Ammon's horn (tissue), 1 donor: ENCODE data around the gene THSD8.
A peak's percentile ranks its signal among the peaks of the same experiment; 100 is the strongest.
"Not testable (repeated sequence)": the region's sequence is repeated elsewhere in the genome, so short reads cannot be mapped to it uniquely, and the experiment has no call there.

Source experiments
- DNase-seq: peaks from one replicate; pipeline ENCODE4 v3.0.0-alpha.2; 2016; ENCODE audit warnings: low spot score

THSD8 gene

GRCh38 chr19:12792051-12792852 lies 9.6 kb upstream of the THSD8 start:
- DNase-seq: no peak

GRCh38 chr19:12792853-12793289 lies 9.0 kb upstream of the THSD8 start:
- DNase-seq: no peak

- DNase-seq: peak; percentile 94
Observed at GRCh38 chr19:12793290-12794195, 8.3 kb upstream of the THSD8 start.

- DNase-seq: no peak
Observed at GRCh38 chr19:12794196-12794941, 7.5 kb upstream of the THSD8 start.

DNA sequence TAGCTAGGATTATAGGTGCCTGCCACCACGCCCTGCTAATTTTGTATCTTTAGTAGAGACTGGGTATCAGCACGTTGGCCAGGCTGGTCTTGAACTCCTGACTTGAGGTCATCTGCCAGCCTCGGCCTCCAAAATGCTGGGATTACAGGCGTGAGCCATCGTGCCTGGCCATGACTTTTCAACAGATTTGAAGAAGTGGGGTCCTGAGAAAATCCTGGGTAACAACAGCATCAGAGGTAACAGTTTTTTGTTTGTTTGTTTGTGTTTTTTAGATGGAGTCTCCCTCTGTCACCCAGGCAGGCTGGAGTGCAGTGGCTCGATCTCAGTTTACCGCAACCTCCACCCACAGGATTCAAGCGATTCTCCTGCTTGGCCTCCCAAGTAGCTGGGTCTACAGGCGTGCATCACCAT lies 6.9 kb upstream of the THSD8 start:
- DNase-seq: no peak

DNA sequence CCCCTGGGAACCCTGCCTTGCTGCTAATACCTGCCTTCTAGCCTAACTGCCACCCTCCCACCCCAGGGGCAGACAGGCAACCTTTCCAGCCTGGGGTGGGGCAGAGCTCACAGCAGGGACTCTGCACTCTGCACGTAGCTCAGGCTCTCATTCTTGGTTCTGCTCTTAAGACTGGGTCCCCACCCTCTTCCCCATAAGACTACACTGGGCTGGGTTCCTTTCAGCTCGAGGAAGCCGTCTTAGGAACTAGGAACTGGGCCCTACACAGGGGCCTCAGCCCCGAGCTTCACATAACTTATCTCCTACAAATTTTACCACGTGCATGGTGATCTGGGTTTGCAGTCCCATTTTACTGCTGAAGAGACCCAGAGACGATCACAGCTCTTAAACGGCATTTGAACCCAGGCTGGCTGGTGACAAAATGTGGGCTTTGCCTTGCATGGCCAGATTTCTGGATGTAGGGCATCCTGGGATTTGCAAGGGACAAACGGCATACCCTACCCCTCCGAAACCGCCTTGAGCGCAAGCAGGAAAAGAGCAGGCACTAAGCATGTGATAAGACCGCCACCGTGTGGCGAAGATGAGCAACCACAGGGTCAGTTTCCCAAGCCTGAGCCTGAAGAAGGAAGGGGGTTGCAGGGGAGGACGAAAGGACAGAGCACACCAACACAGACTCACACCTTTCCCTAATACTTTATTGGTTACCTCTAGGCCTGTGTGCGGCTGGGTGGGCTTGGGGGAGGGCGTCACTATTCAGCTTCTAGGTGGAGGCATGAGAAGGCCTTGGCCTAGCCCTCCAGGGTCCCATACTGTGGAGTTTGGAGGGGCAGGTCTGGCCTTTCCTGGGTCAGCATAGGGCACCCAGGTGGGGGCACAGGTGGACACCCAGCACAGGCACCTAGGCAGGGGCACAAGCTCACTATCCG lies 5.5 kb upstream of the THSD8 start:
- DNase-seq: peak; percentile 91

DNA sequence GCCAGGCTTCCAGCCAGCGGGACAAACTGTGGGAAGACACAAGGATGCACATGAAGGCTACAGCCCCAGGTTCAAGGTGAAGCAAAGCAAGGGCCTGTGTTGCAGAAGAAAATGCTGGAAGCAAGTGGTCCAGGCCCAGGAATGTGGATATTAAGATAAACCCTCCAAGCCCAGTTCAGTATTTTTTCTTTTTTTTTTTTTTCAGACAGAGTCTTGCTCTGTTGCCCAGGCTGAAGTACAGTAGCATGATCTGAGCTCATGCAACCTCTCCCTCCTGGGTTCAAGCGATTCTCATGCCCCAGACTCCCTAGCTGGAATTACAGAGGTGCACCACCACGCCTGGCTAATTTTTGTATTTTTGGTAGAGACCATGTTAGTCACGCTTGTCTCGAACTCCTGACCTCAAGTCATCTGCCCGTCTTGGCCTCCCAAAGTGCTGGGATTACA lies 4.7 kb upstream of the THSD8 start:
- DNase-seq: no peak

DNA sequence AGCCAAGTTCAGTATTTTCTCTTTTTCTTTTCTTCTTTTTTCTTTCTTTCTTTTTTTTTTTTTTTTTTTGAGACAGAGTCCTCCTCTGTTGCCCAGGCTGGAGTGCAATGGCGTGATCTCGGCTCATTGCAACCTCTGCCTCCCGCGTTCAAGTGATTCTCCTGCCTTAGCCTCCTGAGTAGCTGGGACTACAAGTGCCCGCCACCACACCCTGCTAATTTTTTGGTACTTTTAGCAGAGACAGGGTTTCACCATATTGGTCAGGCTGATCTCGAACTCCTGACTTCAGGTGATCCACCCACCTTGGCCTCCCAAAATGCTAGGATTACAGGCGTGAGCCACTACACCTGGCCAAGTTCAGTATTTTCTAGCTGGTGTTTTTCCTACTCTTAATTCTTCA lies 4.3 kb upstream of the THSD8 start:
- DNase-seq: not testable (repeated sequence)

DNA sequence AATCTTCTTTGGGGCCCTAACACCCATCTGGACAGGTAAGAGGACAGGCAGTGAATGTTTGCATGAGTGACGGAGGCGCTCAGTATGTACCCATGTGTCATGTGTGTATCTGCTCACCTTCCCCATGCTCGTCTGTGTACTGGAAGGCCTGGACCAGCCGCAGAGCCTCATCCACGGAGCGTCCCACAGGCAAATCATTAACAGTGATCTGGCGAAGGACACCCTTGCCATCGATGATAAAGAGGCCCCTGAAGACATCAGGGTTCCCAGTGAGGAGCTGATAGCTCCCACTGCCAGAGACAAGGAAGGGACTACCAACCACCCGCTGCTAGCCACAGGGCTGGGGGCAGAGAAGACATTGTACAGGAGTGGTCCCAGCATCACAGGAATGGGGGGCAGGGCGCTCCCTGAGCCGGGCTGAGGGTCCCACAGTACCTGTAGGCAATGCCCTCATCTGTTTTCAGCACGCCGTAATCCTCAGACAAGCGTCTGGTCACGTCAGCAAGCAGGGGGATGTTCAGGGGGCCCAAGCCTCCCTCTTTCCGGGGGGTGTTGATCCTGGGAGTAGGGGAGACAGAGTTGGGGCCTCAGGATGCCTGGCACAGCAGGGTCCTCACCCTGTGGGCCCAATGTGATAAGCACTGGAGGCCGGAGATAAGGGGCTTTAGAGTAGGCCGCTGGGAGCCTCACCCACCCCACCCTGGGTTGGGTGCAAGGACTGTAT lies 2.0 kb upstream of the THSD8 start:
- no peak for DNase-seq

- no peak for DNase-seq
Observed at GRCh38 chr19:12800466-12800770, 1.5 kb upstream of the THSD8 start.

GRCh38 chr19:12800923-12801465 lies 875 bp upstream of the THSD8 start:
- DNase-seq: no peak

GRCh38 chr19:12802267-12803106 lies 618 bp downstream of the THSD8 start:
- no peak for DNase-seq

GRCh38 chr19:12804051-12804450 lies 2.2 kb downstream of the THSD8 start:
- no peak for DNase-seq

- peak; percentile 96 for DNase-seq
Observed at GRCh38 chr19:12806242-12807081, 4.6 kb downstream of the THSD8 start, which contains the start of gene RNASEH2A. Gene RNASEH2A (plus strand): TSS chr19:12806584. CDS start chr19:12806674, 90 bp downstream.

DNA sequence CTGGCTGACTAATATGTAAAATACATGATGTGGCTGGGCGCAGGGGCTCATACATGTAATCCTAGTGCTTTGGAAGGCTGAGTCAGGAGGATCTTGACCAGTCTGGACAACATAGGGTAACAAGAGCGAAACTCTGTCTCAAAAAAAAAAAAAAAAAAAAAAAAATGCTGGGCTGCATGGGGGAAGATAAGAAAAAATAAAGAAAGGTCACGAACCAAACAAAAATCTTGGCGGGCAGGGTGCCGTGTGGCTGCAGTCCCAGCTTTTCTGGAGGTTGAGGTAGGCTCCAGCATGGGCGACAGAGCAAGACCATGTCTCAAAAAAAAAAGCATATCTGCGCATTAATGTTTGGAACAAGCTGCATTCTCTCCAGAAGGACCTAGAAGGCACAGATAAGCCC lies 13.2 kb downstream of the THSD8 start:
- DNase-seq: no peak

DNA sequence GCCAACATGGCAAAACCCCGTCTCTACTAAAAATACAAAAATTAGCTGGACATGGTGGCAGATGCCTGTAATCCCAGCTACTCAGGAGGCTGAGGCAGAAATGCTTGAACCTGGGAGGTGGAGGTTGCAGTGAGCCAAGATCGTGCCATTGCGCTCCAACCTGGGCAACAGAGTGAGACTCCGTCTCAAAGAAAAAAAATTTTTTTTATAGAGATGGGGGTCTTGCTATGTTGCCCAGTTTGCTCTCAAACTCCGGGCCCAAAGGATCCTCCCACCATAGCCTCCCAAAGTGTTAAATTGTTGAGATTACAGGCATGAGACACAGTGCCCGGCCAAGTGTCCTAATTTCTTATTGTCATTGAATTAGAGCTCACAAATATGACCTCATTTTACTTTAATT lies 15.3 kb downstream of the THSD8 start:
- DNase-seq: not testable (repeated sequence)

GRCh38 chr19:12817810-12818209 lies 15.9 kb downstream of the THSD8 start:
- DNase-seq: not testable (repeated sequence)

- no peak for DNase-seq
Observed at GRCh38 chr19:12821761-12822160, 19.9 kb downstream of the THSD8 start.
